CD4-positive, alpha-beta T cell treated with Interleukin-2 at 100 ng/mL for 4 hours (primary cell): Measurements from ENCODE around the gene CCDC141.
"Not testable (repeated sequence)": the region's sequence is repeated elsewhere in the genome, so short reads cannot be mapped to it uniquely, and the experiment has no call there.

Experiments used
- DNase-seq: peaks from one replicate; pipeline ENCODE4 v3.0.0-alpha.2; 2020; ENCODE audit warnings: low spot score

Gene CCDC141, protein sequence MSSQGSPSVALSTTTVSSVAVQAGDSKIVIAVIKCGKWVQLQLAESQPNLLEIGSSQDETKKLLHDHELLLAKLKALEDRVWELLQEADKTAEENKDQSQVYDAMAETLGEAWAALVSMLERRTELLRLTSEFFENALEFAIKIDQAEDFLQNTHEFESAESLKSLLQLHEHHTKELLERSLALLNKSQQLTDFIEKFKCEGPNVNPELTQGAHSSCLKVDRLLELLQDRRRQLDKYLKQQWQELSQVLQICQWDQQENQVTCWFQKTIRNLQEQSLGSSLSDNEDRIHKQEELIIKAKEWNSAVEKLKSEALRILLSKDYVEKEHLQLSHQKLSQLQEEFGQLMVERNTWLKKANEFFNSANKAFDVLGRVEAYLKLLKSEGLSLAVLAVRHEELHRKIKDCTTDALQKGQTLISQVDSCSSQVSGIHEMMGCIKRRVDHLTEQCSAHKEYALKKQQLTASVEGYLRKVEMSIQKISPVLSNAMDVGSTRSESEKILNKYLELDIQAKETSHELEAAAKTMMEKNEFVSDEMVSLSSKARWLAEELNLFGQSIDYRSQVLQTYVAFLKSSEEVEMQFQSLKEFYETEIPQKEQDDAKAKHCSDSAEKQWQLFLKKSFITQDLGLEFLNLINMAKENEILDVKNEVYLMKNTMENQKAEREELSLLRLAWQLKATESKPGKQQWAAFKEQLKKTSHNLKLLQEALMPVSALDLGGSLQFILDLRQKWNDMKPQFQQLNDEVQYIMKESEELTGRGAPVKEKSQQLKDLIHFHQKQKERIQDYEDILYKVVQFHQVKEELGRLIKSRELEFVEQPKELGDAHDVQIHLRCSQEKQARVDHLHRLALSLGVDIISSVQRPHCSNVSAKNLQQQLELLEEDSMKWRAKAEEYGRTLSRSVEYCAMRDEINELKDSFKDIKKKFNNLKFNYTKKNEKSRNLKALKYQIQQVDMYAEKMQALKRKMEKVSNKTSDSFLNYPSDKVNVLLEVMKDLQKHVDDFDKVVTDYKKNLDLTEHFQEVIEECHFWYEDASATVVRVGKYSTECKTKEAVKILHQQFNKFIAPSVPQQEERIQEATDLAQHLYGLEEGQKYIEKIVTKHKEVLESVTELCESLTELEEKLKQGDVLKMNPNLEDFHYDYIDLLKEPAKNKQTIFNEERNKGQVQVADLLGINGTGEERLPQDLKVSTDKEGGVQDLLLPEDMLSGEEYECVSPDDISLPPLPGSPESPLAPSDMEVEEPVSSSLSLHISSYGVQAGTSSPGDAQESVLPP (N-terminal part only)

DNA sequence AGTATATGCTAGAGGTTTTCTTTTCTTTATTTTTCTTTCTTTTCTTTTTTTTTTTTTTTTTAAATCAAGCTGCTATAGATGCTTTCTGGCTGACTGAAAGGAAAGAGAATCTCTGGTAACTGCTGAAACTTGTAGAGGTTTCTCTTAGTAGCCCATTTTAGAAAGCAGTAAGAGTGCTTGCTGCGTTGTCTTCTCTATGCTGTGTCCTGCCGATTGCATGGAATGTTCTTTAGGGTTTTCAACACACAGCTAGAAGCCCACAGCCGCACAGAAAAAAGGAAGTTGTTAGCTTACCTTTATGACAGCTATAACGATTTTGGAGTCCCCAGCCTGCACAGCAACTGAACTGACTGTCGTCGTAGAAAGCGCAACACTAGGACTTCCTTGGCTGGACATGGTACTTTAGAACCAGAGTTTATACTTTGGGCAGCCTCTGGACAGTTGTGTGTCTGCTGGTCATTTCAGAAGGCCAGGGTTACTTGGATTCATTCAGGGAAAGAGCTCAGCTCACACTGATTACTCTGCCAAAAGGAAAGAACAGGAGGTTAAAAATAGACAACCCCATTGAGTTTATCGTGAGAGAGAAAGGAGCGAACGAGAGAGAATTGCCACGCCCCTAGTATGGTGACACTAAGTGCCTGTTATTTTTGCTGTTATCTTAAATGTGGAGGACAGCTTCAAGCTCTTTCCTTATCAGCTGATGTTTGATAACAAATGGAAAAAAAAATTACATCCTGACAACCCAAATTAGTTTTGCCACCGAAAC is at the start of gene CCDC141:
Gene CCDC141 (minus strand): TSS at position 592 of the 766 bp plus-strand sequence. CDS start 196 bp downstream, at position 396.
- no peak for DNase-seq

DNA sequence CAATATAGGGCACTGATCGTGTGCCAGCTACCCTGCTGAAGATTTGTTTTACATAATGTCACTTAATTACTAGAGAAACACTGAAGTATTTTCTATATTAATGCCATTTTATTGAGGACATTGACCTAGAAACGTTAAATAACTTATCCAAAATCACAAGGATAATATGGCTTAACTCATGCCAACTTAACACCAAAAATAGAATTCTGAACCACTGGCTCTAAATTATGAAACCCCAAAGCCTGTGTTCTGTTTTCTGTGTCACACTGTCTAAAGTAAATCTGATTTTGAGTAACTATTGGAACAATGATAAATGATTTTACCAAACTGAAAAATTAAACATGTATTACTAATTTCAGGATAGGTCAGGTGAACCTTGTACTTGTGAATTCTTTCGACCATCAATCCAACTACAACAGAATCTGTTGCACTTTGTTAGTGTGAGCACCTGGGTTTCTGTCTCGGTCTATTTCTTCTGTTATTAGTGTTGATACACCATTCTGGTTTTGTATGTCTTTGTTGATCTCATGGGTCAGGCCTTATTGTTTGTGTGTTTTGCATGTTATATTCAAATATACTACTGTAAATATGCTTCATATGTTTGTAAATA is 48.2 kb upstream of the CCDC141 start:
- no peak for DNase-seq

DNA sequence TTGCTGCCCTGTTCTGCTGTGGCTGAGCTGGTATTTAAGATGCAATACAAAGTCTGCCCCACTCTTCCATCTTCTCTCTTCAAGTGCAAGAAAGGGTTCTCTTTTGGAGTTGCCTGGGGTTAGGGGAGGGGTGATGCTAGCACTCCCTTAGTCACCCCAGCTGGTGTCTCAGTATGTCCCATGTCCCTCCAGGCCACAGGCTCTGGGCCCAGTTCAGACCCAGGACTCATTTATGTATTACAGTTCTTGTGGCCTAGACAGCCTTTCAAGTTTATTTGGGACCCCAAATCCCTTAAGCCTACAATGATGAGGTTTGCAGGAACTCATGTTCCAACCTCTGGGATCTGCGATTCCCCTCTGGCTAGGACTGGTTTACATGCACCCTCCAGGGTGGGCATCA is 47.2 kb upstream of the CCDC141 start:
- no peak for DNase-seq

DNA sequence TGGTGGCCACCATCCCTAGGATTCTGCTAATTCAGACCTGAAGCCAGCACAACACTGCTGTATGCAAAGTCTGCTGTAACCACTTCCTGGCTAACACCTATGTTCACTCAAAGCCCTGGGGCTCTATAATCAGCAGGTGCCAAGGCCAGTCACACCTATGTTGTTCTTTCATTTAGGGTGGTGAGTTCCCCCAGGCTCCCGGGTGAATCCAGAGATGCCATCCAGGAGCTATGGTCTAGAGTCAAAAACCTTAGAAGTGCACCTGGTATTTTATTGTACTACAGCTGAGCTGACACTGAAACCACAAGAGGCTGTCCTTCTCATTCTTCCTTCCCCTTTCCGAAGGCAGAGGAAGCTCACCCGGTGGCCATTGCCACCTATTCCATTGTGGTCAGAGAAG is 46.2 kb upstream of the CCDC141 start:
- DNase-seq, result peak; percentile 29

DNA sequence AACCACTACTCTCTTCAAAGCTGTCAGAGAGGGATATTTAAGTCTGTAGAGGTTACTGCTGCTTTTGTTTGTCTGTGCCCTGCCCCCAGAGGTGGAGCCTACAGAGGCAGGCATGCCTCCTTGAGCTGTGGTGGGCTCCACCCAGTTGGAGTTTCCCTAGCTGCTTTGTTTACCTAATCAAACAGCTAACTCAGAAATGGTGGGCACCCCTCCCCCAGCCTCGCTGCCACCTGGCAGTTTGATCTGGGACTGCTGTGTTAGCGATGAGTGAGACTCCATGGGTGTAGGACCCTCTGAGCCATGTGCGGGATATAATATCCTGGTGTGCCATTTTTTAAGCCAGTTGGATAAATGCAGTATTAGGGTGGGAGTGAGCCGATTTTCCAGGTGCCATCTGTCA is 43.0 kb upstream of the CCDC141 start:
- not testable (repeated sequence) for DNase-seq

DNA sequence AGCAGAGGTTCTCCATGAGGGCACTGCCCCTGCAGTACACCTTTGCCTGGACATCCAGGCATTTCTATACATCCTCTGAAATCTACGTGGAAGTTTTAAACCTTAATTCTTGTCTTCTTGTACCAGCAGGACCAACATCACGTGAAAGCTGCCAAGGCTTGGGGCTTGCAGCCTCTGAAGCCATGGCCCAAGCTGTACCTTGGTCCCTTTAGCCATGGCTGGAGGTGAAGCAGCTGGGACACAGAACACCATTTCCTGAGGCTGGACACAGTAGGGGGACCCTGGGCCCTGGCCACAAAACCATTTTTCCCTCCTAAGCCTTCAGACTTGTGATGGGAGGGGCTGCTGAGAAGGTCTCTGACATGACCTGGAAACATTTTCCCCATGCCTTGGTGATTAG is 32.8 kb upstream of the CCDC141 start:
- no peak for DNase-seq

DNA sequence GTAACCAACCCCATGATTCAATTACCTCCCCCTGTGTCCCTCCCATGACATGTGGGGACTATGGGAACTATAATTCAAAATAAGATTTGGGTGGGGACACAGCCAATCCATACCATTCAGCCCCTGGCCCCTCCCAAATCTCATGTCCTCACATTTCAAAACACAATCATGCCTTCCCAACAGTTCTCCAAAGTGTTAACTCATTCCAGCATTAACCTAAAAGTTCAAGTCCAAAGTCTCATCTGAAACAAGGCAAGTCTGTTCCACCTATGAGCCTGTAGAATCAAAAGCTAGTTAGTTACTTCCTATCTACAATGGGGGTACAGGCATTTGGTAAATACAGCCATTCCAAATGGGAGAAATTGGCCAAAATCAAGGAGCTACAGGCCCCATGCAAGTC is 32.0 kb upstream of the CCDC141 start:
- DNase-seq, result no peak

DNA sequence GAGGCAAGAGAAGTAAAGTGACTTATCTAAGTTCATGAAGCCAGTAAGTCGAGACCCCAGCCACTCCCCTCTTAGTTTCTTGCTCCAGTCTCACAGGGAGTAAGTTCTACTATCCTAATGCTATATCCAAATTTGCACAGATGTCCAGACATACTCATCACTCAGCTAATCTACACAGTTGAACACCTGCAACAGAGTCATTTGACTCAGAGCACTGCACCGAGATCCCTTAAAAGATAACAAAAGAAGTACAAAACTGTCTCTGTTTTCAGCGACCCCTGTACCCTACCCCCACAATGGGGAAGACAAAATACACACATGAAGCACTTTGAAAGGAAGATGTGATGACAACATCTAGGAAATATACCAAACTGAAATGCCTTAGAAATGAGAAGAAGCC is 22.6 kb upstream of the CCDC141 start:
- DNase-seq, result no peak

DNA sequence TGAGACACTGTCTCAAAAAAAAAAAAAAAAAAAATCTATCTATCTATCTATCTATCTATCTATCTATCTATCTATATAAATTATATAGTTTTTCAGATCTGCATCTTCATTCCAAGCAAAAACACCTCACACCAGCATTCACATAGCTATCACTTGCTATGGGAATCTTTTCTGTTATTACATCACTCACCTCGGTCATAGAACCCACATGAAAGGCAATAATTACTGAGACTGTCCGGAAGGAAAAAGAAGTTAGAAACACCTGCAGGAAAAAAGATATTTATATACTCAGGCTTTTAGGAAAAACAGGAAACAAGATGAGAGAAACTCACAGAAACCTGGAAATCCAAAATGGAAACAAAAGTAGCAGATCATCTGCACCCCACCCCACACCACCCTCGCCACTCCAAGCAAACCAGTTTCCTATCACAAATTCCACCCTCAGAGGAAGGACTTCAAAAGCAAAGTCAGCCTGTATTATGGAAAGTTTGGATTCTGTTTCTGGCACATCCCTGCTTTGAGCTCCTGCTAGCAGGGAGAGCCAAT is 21.9 kb upstream of the CCDC141 start:
- DNase-seq, result no peak

DNA sequence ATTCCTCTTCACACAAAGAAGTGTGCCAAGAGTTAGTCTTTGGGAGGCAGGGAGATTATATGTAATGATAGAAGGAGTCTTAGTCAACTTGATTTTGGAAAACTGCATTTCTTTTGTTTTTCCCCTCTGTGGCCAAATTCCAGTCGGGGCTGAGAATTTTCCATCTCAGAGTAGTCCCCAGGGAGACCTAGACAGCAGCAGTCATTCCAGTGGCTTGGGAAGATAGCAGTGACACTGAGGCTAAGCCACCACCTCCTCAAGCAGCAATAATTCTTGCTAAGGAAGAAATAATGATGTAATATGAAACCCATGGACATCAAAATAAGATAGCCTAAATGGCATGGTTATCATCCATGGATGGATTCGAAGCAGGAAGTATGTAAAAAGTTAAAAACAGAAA is 21.0 kb upstream of the CCDC141 start:
- no peak for DNase-seq

DNA sequence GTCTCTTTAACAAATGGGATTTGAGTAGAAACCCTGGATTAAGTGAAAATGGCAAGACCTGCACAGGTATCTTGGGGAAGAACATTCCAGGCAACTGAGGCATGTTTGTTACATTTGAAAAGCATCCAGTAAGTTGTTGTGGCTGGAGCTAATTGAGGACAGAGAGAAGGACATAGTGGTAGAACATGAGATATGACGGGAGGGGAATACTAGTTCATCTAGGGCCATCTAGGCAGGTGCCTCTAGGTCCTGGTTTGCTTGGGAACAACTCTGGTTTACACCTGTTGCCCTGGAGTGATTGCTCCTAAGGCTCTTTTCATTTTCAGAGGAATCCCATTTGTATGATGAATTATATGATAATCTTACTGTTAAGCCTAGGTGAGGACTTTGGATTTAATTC is 19.7 kb upstream of the CCDC141 start:
- DNase-seq, result no peak

DNA sequence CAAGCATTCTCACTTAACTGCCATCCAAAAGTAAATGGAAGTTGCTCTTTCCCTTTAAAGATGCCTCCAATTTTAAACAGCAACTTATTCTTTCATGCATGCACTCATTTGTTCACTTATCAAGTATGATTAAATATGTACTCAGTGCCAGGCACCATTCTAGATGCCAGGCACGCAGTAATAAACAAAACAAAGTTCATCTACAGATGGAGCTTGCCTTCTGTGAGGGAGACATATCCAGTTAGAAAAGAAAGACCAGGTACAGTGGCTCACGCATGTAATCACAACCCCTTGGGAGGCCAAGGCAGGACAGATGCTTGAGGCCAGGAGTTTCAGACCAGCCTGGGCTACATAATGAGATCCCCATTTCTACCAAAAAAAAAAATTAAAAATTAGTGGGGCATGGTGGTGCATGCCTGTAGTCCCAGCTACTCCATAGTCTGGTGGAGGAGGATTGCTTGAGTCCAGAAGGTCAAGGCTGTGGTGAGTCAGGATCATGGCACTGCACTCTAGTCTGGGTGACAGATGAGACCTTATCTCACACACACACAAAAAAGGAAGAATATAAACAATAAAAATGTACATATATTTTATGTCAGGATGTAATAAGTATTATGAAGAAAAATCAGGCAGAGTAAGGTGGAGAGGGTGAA is 19.2 kb upstream of the CCDC141 start:
- no peak for DNase-seq

DNA sequence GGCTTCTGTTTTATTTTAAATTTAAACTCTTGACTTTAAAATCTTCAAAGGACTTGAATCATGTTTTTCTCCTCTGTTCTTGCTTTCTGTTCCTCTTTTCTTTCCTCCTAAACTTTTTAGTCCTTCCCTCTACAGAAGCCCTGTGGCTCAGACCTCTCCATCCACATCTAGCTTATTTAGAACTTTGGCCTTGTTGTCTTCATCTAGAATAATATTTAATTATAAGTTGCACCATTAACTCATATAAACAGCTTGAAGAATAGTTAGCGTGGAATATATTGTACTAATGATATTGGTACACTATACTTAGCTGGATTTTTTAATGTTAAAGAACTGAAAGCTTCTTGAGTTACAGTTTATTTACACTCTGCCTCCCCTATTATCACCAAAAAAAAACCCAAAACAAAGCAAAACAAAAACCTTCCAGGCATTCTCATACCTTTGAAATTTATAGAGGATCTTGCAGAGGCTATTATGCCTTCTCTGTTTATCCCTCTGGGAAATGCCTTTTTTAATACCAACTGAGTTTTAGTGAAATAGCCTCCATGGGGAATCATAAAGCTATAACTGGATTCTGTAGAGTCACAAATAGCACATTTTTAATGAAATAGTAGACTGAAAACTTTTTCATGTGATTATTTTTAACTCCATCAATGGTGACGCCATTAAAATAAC is 9.2 kb upstream of the CCDC141 start:
- no peak for DNase-seq

DNA sequence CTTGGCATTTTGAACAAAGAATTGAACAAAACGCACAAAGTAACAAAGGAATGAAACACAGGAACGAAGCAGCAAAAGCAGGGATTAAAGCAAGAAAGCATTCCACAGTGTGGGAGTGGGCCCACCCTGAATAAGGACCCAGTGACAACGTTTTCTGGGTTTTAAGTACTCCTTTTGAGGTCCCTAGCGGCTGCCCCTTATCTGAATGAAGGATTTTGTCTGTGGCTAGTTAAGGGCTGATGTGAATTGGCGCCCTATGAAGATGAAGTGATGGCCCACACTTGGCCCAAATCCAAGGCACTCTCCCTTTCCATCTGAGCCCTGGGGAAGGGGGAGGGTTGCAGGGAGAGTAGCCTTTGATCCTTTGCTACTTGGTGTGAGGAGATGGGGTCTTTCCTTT is 7.8 kb upstream of the CCDC141 start:
- no peak for DNase-seq

DNA sequence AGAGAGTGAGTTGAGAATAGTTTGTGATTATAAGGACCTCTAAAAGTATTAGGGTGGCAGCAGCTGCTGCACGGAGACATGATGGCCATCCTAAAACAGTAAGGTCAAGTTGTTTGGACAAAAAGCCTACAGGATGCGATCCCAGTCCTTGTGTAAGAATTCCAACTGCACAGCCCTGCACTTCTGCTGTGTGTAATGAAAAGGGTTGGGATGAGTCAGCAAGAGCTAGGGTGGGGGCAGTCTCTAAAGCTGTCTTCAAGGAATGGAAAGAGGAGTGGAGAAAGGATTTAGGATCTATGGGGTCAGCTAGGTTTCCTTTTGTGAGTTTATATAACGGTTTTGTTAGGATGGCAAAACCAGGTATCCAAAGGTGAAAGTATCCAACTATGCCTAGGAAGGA is 3.6 kb upstream of the CCDC141 start:
- not testable (repeated sequence) for DNase-seq

DNA sequence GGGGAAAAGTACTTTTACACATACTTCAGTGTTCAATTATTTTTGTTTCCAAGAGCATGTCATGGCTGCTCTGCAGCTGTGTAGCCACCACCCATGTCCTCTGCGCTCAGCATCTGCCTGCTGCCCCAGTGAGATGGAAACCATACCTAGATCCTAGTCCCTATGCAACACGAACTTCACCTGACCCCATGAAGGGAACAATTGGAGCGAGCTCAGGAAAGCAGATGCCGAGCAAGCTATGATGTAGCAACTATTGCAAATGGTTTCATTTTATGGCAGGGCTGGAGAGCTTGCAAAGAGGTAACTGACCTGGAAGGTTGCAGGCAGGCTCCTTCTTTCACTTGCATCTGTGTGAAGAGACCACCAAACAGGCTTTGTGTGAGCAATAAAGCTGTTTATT is 1.3 kb upstream of the CCDC141 start:
- no peak for DNase-seq

DNA sequence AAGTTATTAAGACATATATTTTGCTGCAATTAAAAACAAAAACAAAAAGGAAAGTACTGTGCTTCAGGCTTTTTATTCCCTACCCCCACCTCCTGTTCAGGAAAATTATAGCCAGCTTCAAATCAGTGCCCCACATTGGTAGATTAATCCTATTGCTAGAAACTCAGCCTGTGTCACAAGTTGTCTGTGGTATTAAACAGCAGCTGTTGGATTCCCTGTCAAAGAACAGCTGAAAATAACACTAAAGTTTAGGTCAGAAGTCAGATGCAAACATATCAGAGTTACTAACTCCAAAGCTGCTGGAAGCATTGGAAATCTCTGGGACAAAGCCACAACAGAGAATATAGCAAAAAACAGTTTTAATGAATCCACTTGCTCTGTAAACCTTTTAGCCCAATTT is 818 bp upstream of the CCDC141 start:
- DNase-seq, result no peak

DNA sequence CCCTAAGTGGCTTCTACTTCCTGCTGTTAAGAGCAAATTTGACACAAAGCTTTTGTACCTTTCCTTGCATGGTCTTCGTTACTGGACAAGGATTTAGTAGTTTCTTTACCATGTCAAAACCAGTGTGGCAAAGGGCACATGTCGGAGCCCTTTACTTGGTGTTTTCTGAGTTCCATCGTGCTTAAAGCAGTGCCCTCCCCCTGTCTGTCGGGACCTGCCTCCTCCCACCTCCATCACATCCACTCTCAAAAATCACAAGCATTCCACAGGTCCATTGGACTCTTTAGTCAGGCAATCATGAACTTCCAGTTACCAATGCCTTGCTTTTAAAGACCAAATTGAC is 763 bp downstream of the CCDC141 start:
- no peak for DNase-seq

DNA sequence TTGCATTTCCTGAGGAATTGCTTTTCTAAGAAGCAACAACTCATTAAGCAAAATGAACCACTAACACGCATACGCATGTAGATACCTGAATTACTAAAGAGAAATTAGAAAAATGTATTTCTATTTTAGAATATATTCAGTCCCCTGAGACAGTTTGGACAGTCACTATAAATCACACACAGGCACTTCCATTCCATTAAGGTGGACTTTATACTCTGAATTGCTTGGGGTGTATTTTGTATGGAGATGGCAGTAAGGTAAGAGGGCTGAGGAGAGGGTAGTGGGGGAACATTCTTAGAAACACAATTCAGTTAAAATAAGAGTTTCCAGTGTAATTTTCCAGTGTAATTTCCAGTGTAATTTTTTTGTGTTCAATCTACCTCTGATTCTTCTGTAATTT is 1.8 kb downstream of the CCDC141 start:
- no peak for DNase-seq

DNA sequence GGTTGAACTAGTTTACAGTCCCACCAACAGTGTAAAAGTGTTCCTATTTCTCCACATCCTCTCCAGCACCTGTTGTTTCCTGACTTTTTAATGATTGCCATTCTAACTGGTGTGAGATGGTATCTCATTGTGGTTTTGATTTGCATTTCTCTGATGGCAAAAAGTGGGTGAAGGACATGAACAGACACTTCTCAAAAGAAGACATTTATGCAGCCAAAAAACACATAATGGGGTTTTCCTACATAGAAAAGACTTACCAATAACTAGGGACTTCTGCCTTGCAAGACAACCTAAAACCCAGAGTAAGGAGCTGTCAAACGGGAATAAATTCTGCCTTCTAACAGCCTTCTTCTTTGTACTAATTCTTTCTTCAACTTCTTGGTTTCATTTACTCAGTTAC is 4.3 kb downstream of the CCDC141 start:
- not testable (repeated sequence) for DNase-seq
